ENCODE results near the gene STAG1. TPM values are rescaled to one million over a fixed set of nuclear protein-coding genes. Genes with fewer than 3 reads are reported as not detected.

STAG1 gene
- total and polyA plus RNA-seq, 12 donors, result 7.5 to 39.8 (median 24.6) TPM

DNA sequence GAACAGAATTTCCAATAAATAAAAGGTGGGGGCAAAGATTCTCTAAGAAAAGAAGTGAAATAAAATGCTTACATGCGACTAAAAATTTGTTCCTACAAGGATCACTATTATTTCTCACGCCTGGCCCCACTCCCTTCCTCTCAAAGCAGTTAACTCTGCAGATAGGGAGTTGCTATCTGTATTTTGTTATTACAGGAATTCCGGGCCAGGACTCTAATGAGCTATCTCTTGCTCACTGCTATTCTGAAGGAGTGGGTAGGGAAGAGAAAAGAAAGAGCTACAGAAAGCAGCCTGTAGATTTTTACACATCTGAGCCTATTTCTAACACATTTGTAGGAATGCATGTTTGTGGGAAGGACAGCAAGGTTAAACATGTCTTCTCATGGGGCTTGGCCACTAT is 361.6 kb downstream of the STAG1 start:
- DNase-seq, result no peak
- Histone ChIP-seq H3K9me3 (replicated peaks in 1 of 3) (no peaks in the 10 kb centered on the region), H3K27ac (no peak overlapping the region), H3K36me3 (replicated peaks in 1 of 2) (no peaks in the 10 kb centered on the region), H3K27me3 (no peaks in the 10 kb centered on the region), H3K4me1 (replicated peaks in 1 of 2) (no peaks in the 10 kb centered on the region), H3K4me3 (no peak overlapping the region)
- intact Hi-C loops (cut with DNase I), result loop anchor here in 1 of 2 donors (5.0 kb wide), 1 partner anchor 362 kb away; the partner anchor contains the start of gene STAG1
- WGBS, 4 donors, result 70 to 89% (median 87%) methylated on average over 3 of the region's 3 CpGs
- TF ChIP-seq, protein P1, sequence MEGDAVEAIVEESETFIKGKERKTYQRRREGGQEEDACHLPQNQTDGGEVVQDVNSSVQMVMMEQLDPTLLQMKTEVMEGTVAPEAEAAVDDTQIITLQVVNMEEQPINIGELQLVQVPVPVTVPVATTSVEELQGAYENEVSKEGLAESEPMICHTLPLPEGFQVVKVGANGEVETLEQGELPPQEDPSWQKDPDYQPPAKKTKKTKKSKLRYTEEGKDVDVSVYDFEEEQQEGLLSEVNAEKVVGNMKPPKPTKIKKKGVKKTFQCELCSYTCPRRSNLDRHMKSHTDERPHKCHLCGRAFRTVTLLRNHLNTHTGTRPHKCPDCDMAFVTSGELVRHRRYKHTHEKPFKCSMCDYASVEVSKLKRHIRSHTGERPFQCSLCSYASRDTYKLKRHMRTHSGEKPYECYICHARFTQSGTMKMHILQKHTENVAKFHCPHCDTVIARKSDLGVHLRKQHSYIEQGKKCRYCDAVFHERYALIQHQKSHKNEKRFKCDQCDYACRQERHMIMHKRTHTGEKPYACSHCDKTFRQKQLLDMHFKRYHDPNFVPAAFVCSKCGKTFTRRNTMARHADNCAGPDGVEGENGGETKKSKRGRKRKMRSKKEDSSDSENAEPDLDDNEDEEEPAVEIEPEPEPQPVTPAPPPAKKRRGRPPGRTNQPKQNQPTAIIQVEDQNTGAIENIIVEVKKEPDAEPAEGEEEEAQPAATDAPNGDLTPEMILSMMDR (IDR thresholded peaks at IDR 0.05), result no peak
- no peak for TF ChIP-seq POLR2A (IDR thresholded peaks at IDR 0.05)

DNA sequence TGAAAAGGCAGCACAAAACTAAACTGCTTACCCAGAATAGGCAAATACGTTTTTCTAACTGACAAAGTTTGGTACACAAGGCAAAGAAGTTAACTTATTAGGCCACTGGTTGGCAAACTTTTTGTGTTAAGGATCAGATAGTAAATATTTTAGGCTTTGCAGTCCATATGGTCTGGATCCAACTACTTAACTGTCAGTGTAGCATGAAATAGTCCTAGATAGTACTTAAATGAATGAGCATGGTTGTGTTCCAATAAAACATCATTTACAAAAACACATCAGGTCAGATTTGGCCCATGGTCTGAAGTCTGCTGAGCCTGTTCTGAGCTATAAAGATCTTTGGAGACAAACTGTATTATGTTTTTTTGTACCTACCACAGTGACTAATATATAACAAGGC is 365.1 kb downstream of the STAG1 start:
- intact Hi-C loops (cut with DNase I), result loop anchor here in 1 of 2 donors (10.0 kb wide), 1 partner anchor 302 kb away; no protein-coding TSS in a partner anchor
- Histone ChIP-seq H3K27me3 (no peaks in the 10 kb centered on the region), H3K4me3 (no peak overlapping the region), H3K36me3 (replicated peaks in 1 of 2) (no peaks in the 10 kb centered on the region), H3K4me1 (replicated peaks in 1 of 2) (no peaks in the 10 kb centered on the region), H3K9me3 (replicated peaks in 1 of 3) (no peaks in the 10 kb centered on the region), H3K27ac (no peak overlapping the region)
- WGBS, 4 donors, result 65 to 88% (median 76%) methylated on average over 1 of the region's 1 CpG
- TF ChIP-seq POLR2A (IDR thresholded peaks at IDR 0.05), result no peak
- TF ChIP-seq, protein P1 (IDR thresholded peaks at IDR 0.05), result no peak
- DNase-seq, result no peak

DNA sequence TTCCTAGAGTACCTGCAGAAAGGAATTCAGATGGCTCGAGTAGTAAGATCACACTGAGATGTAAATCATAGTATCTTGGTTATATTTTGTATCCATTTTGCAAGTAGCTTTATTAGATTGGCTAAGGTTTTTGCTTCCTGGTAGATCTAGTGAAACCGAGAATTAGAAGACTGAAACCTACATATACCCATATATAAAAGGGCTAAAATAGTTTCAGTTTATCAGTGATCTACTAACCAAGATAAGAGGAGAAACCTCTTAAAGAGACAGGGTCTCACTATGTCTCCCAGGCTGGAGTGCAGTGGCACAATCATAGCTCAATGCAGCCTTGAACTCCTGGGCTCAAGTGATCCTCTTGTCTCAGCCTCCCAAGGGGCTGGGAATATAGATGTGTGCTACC is 366.7 kb downstream of the STAG1 start:
- H3K27ac ChIP-seq, result no peak overlapping the region
- no peaks in the 10 kb centered on the region for H3K9me3 ChIP-seq (replicated peaks in 1 of 3)
- DNase-seq, result no peak
- no peaks in the 10 kb centered on the region for H3K36me3 ChIP-seq (replicated peaks in 1 of 2)
- no peak overlapping the region for H3K4me3 ChIP-seq
- TF ChIP-seq POLR2A (IDR thresholded peaks at IDR 0.05), result no peak
- TF ChIP-seq, protein P1 (IDR thresholded peaks at IDR 0.05), result no peak
- peaks cover 0 to 6% of the 10 kb centered on the region in 2 donors for H3K4me1 ChIP-seq (replicated peaks in 1 of 2)
- intact Hi-C loops (cut with DNase I), result loop anchor here in 1 of 2 donors (10.0 kb wide), 1 partner anchor 301 kb away; no protein-coding TSS in a partner anchor
- no peaks in the 10 kb centered on the region for H3K27me3 ChIP-seq
- WGBS, 4 donors, result 89 to 95% (median 92%) methylated on average over 2 of the region's 2 CpGs

DNA sequence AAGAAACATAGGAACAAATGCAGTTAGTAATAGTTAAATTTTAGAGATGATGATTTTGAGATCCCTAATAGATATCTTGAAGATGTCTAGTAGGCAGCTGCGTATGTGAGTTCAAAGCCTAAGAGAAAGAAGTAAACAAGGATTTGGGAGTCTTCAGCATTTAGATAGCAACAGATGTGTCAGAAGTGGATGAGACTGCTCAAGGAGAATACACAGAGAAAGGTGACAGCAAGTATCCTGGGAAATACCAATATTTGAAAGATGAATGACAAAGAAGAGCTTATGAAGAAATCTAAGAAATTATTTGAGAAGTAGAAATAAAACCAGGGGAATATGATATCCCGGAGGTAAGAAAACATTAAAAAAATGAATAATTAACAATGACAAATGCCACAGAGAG is 371.1 kb downstream of the STAG1 start:
- 53 to 70% (median 58%) methylated on average over 2 of the region's 2 CpGs for WGBS, 4 donors
- Histone ChIP-seq H3K4me1 (replicated peaks in 1 of 2) (peaks cover 0 to 6% of the 10 kb centered on the region in 2 donors), H3K9me3 (replicated peaks in 1 of 3) (no peaks in the 10 kb centered on the region), H3K36me3 (replicated peaks in 1 of 2) (no peaks in the 10 kb centered on the region), H3K4me3 (no peak overlapping the region), H3K27ac (no peak overlapping the region), H3K27me3 (no peaks in the 10 kb centered on the region)
- DNase-seq, result no peak
- intact Hi-C loops (cut with DNase I), result loop anchor here in 1 of 2 donors (10.0 kb wide), 1 partner anchor 296 kb away; no protein-coding TSS in a partner anchor
- no peak for TF ChIP-seq POLR2A (IDR thresholded peaks at IDR 0.05)
- TF ChIP-seq, protein P1 (IDR thresholded peaks at IDR 0.05), result no peak
